ENCODE data around the gene PCGF3. TPM values are rescaled to one million over a fixed set of nuclear protein-coding genes. Genes with fewer than 3 reads are reported as not detected.

Gene PCGF3
- total and polyA plus RNA-seq, 10 of the 15 experiments (the other 5 are each of a cell fraction or from before 2014, with no cell fraction given) = 2.2 to 43.8 (median 15.9) TPM

DNA sequence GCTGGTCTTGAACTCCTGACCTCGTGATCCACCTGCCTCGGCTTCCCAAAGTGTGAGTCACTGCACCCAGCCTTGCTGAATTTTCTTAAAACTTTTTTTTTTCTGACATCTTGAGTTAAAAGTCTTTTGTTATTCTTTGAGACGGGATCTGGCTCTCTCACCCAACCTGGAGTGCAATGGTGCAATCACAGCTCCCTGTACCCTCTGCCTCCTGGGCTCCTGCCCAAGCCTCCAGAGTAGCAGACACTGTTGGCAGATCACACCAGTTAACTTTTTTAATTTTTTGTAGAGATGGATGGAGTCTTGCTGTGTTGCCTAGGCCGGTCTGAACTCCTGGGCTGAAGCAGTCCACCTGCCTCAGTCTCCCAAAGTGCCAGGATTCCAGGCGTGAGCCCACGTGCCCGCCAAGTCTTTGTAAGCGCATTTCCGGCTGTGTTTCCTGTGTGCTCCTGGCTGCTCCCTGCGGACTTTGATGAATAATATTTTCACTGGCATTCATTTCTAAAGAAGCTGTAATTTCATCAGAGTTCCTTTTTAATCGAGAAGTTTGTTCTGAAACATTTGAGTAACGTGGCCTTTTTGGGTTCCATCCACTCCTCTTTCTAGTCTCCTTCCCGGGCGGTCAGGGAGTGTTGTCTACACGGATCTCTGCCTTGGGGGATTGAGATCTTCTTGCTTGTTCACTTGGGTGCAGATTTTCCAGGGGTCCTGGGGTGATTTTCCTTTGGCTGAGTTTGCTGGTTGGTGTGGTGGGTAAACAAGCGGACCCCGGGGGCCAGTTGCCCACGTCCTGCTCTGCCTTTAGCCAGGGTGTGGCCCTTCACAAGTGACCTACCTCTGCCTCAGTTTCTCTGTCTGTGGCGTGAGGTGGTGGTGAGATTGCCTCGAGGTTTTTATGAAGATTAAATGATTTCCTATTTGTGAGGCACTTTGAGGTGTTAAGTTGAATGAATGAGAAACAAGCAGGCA, 44.4 kb downstream of the PCGF3 start (continued):
- TF ChIP-seq IKZF2 (IDR thresholded peaks at IDR 0.05) (no peak), CHD4 (IDR thresholded peaks at IDR 0.05) (no peak)
- TF ChIP-seq, protein P1, sequence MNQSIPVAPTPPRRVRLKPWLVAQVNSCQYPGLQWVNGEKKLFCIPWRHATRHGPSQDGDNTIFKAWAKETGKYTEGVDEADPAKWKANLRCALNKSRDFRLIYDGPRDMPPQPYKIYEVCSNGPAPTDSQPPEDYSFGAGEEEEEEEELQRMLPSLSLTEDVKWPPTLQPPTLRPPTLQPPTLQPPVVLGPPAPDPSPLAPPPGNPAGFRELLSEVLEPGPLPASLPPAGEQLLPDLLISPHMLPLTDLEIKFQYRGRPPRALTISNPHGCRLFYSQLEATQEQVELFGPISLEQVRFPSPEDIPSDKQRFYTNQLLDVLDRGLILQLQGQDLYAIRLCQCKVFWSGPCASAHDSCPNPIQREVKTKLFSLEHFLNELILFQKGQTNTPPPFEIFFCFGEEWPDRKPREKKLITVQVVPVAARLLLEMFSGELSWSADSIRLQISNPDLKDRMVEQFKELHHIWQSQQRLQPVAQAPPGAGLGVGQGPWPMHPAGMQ (IDR thresholded peaks at IDR 0.05; ENCODE audit: borderline replicate concordance) = no peak
- TF ChIP-seq, protein P2, sequence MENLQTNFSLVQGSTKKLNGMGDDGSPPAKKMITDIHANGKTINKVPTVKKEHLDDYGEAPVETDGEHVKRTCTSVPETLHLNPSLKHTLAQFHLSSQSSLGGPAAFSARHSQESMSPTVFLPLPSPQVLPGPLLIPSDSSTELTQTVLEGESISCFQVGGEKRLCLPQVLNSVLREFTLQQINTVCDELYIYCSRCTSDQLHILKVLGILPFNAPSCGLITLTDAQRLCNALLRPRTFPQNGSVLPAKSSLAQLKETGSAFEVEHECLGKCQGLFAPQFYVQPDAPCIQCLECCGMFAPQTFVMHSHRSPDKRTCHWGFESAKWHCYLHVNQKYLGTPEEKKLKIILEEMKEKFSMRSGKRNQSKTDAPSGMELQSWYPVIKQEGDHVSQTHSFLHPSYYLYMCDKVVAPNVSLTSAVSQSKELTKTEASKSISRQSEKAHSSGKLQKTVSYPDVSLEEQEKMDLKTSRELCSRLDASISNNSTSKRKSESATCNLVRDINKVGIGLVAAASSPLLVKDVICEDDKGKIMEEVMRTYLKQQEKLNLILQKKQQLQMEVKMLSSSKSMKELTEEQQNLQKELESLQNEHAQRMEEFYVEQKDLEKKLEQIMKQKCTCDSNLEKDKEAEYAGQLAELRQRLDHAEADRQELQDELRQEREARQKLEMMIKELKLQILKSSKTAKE (IDR thresholded peaks at IDR 0.05; ENCODE audit: low read depth, poor library complexity, severe bottlenecking) = no peak

DNA sequence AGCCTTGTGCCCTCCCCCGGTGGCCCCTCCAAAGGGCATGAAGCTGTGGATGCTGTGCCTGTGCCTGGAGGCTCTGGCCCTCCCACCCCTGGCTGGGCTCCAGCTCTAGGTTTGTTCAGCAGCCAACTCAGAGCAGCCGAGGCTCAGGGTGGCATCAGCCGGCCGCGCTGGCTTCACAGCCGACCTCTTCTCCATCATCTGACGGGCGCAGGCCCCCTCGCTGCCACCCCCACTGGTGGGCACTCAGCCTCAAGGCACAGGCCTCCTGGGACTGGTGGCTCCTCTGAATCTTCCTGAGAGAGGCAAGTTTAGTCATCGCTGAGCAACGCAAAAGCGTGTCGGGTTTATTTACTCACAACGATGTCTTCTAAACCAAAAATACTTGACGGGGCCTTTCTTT, 46.0 kb downstream of the PCGF3 start:
- Histone ChIP-seq H3K4me1 (ENCODE audit: control insufficient read depth, insufficient read depth, low read length) (no peaks in the 10 kb centered on the region), H3K27me3 (replicated peaks in 1 of 2; ENCODE audit: control insufficient read depth in 2 of 2, insufficient read depth in 2 of 2, low read length in 1 of 2) (no peaks in the 10 kb centered on the region), H3K4me2 (ENCODE audit: control insufficient read depth, insufficient read depth) (no peak overlapping the region), H2AFZ (ENCODE audit: control insufficient read depth, low read depth, low read length) (no peak overlapping the region), H4K20me1 (ENCODE audit: control insufficient read depth, insufficient read depth) (no peaks in the 10 kb centered on the region), H3K36me3 (ENCODE audit: control insufficient read depth in 2 of 2, insufficient read depth in 2 of 2, low read length in 1 of 2) (peaks cover 11 to 19% of the 10 kb centered on the region in 2 experiments; a peak in 3 of 4 replicates), H3K79me2 (ENCODE audit: control insufficient read depth, insufficient read depth, low read length) (no peaks in the 10 kb centered on the region), H3K4me3 (no peak overlapping the region), H3K27ac (ENCODE audit: control insufficient read depth, insufficient read depth) (no peak overlapping the region), H3K9me3 (replicated peaks; ENCODE audit: control insufficient read depth, insufficient read depth, low read length) (no peaks in the 10 kb centered on the region), H3K9ac (ENCODE audit: control insufficient read depth, insufficient read depth, low read length) (no peak overlapping the region)
- SMC1A ChIA-PET (ENCODE audit: uncharacterized antibody, unreplicated experiment) = no interaction called here
- RAD21 ChIA-PET (ENCODE audit: unreplicated experiment) = no interaction called here
- BruUV-seq (replicated peaks) = no TSS peak
- no peak for FAIRE-seq
- POLR2A ChIA-PET = no interaction called here
- ATAC-seq = no peak
- no peak for TF ChIP-seq KAT2A (conservative IDR thresholded peaks at IDR 0.05; ENCODE audit: control insufficient read depth, low read depth, low read length)
- no peak for DNase-seq (ENCODE audit: low read depth, low spot score)
- 98% methylated on average over 15 of the region's 15 CpGs for WGBS (ENCODE audit: insufficient coverage, insufficient replicate concordance, low lambda C conversion rate, missing lambda C conversion rate)
- CTCF ChIA-PET = no interaction called here
- intact Hi-C loops (cut with micrococcal nuclease; ENCODE audit: unreplicated experiment) (no loop called here), in situ Hi-C loops (cut with MboI) (no loop called here)

Data from GM12878 (cell line).